Measurements from ENCODE around the gene MMP19. TPM values are rescaled to one million over a fixed set of nuclear protein-coding genes. Genes with fewer than 3 reads are reported as not detected.

The MMP19 gene
- total RNA-seq, 3 donors from 2014 or later: 1.7 to 6.6 (median 5.0) TPM

DNA sequence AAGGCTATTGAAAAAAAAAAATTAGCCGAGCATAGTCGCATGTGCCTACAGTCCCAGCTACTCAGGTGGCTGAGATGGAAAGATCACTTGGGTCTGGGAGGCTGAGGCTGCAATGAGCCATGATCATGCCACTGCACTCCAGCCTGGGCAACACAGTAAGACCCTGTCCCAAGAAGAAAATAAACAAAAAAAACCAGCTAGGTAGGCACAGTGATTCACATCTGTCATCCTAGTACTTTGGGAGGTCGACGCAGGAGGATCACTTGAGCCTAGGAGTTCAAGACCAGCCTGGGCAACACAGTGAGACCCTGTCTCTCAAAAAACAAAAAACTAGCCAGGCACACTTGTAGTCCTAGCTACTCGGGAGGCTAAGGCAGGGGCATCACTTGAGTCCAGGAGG lies 33.5 kb downstream of the MMP19 start:
- intact Hi-C loops (cut with DNase I, micrococcal nuclease): no loop called here
- no peaks in the 10 kb centered on the region for H3K4me1 ChIP-seq (ENCODE audit: low read depth)
- DNase-seq (no peak), ATAC-seq (no peak)
- no peaks in the 10 kb centered on the region for H3K9me3 ChIP-seq
- TF ChIP-seq, protein P1, sequence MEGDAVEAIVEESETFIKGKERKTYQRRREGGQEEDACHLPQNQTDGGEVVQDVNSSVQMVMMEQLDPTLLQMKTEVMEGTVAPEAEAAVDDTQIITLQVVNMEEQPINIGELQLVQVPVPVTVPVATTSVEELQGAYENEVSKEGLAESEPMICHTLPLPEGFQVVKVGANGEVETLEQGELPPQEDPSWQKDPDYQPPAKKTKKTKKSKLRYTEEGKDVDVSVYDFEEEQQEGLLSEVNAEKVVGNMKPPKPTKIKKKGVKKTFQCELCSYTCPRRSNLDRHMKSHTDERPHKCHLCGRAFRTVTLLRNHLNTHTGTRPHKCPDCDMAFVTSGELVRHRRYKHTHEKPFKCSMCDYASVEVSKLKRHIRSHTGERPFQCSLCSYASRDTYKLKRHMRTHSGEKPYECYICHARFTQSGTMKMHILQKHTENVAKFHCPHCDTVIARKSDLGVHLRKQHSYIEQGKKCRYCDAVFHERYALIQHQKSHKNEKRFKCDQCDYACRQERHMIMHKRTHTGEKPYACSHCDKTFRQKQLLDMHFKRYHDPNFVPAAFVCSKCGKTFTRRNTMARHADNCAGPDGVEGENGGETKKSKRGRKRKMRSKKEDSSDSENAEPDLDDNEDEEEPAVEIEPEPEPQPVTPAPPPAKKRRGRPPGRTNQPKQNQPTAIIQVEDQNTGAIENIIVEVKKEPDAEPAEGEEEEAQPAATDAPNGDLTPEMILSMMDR (IDR thresholded peaks at IDR 0.05): no peak
- H3K4me3 ChIP-seq: no peak overlapping the region
- no peaks in the 10 kb centered on the region for H3K36me3 ChIP-seq (ENCODE audit: low read depth)

DNA sequence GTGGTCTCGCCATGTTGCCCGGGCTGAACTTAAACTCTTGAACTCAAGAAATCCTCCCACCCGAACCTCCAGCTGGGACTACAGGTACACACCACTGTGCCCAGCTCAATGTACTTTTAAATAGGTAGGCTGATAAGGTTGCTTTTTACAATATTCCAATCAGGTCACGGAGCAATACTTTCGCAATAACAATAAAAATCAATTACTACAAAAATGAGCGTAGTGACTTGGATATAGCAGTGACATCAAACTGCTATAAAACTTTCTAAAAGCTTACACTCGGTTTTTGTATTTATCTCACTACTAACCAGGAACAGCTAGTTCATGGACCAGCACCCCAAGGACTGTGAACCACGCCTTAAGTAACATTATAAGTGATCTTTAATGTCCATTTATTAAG lies 35.8 kb downstream of the MMP19 start:
- TF ChIP-seq, protein P1 (IDR thresholded peaks at IDR 0.05): no peak
- intact Hi-C loops (cut with DNase I, micrococcal nuclease): no loop called here
- no peaks in the 10 kb centered on the region for H3K4me1 ChIP-seq (ENCODE audit: low read depth)
- H3K36me3 ChIP-seq (ENCODE audit: low read depth): no peaks in the 10 kb centered on the region
- DNase-seq (no peak), ATAC-seq (no peak)
- no peak overlapping the region for H3K4me3 ChIP-seq
- no peaks in the 10 kb centered on the region for H3K9me3 ChIP-seq

- no peaks in the 10 kb centered on the region for H3K36me3 ChIP-seq (ENCODE audit: low read depth)
- ATAC-seq (no peak), DNase-seq (no peak)
- H3K4me3 ChIP-seq: no peak overlapping the region
- TF ChIP-seq, protein P1 (IDR thresholded peaks at IDR 0.05): no peak
- no peaks in the 10 kb centered on the region for H3K4me1 ChIP-seq (ENCODE audit: low read depth)
- H3K9me3 ChIP-seq: no peaks in the 10 kb centered on the region
- intact Hi-C loops (cut with DNase I, micrococcal nuclease): loop anchor here in 1 of 2 donors (10.0 kb wide), 1 partner anchor 53 kb away; the partner anchor contains the start of gene GDF11
Measured at GRCh38 chr12:55797550-55797949, 45.2 kb downstream of the MMP19 start.

DNA sequence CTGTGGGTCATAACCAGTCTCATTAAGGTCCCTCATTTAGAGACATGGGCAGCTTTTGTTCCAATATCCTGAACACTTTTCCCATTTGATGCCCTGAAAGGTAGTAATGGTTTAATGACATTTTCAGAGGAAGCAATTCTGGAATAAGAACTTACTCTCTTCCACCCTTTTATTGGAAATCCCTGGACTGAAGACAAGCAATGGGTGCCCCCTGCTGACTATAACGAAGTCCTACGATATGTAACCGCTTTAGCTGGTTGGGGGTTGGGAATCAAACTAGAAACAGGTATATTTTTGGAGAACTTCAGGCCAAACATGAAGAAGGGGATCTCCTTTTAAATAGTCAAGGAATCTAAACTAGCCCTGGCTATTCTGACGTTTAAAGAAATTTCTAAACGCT lies 45.7 kb downstream of the MMP19 start:
- H3K36me3 ChIP-seq (ENCODE audit: low read depth): no peaks in the 10 kb centered on the region
- DNase-seq (peak in 1 of 3 donors; percentile 49), ATAC-seq (peak; percentile 66)
- TF ChIP-seq, protein P1 (IDR thresholded peaks at IDR 0.05): no peak
- H3K4me3 ChIP-seq: no peak overlapping the region
- no peaks in the 10 kb centered on the region for H3K9me3 ChIP-seq
- intact Hi-C loops (cut with DNase I, micrococcal nuclease): loop anchor here in 1 of 2 donors (10.0 kb wide), 1 partner anchor 52 kb away; the partner anchor contains the start of gene GDF11
- no peaks in the 10 kb centered on the region for H3K4me1 ChIP-seq (ENCODE audit: low read depth)

DNA sequence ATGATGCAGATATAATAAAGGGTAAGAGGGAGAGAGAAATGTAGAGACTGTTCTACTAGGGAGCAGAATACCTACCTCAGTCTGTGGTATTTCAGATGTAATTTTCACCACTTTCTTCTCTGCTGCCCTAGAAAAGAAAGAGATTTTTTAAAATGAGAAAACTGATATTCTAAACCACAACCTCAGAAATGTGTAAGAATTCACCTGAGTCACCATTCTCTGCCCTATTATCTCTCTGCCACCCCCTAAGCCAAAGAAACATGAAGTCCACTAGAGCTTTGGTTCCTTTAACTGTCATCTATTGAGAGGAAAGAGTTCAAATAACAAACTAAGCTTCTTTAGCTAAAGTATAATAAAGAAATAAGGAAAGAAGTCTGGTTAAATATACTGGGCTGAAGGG lies 46.8 kb downstream of the MMP19 start:
- no peak overlapping the region for H3K4me3 ChIP-seq
- intact Hi-C loops (cut with DNase I, micrococcal nuclease): loop anchor here in 1 of 2 donors (10.0 kb wide), 1 partner anchor 51 kb away; the partner anchor contains the start of gene GDF11
- no peaks in the 10 kb centered on the region for H3K36me3 ChIP-seq (ENCODE audit: low read depth)
- no peak for DNase-seq
- H3K9me3 ChIP-seq: no peaks in the 10 kb centered on the region
- no peaks in the 10 kb centered on the region for H3K4me1 ChIP-seq (ENCODE audit: low read depth)
- TF ChIP-seq, protein P1 (IDR thresholded peaks at IDR 0.05): no peak
- ATAC-seq: no peak

GRCh38 chr12:55789893-55790292 lies 52.8 kb downstream of the MMP19 start:
- DNase-seq (no peak), ATAC-seq (no peak)
- TF ChIP-seq, protein P1 (IDR thresholded peaks at IDR 0.05): no peak
- Histone ChIP-seq H3K9me3 (no peaks in the 10 kb centered on the region), H3K4me3 (no peak overlapping the region), H3K36me3 (ENCODE audit: low read depth) (peaks cover 7% of the 10 kb centered on the region), H3K4me1 (ENCODE audit: low read depth) (no peaks in the 10 kb centered on the region)
- intact Hi-C loops (cut with DNase I, micrococcal nuclease): loop anchor here in 1 of 2 donors (10.0 kb wide), 1 partner anchor 45 kb away; the partner anchor contains the start of gene GDF11

Data from mucosa of descending colon (tissue), 3 donors.